Stimulated activated memory B cell treated with anti-CD40 and anti-IgM and Interleukin-4, amounts not matched to agents 10 μg/mL and 1 μg/mL and 100 μg/mL, for 72 hours (primary cell): ENCODE results near the gene JCHAIN.

Experiments used
- ATAC-seq: fragments of 150-1000 bp; cut with Tn5 transposase; 2 replicates; pipeline ENCODE4 v1.10.0; 2021
- H3K27ac Mint-ChIP-seq: one replicate; pipeline ENCODE4 v1.8.0; 2022; ENCODE audit warnings: mild to moderate bottlenecking, mixed read lengths
- H3K27me3 Mint-ChIP-seq: one replicate; pipeline ENCODE4 v1.8.0; 2022; ENCODE audit warnings: mixed read lengths
- H3K36me3 Mint-ChIP-seq: one replicate; pipeline ENCODE4 v1.8.0; 2022; ENCODE audit warnings: mixed read lengths
- H3K4me1 Mint-ChIP-seq: one replicate; pipeline ENCODE4 v1.8.0; 2022; ENCODE audit warnings: mixed read lengths
- H3K4me3 Mint-ChIP-seq: one replicate; pipeline ENCODE4 v1.8.0; 2022; ENCODE audit warnings: mild to moderate bottlenecking, moderate library complexity, mixed read lengths
- H3K9me3 Mint-ChIP-seq: one replicate; pipeline ENCODE4 v1.8.0; 2022; ENCODE audit warnings: mixed read lengths

JCHAIN gene

GRCh38 chr4:70632028-70632427 is 34.3 kb downstream of the JCHAIN start:
- no peak overlapping the region for H3K4me3 Mint-ChIP-seq
- H3K9me3 Mint-ChIP-seq: no peaks in the 10 kb centered on the region
- H3K27ac Mint-ChIP-seq: no peak overlapping the region
- peaks cover 7% of the 10 kb centered on the region for H3K36me3 Mint-ChIP-seq
- H3K27me3 Mint-ChIP-seq: no peaks in the 10 kb centered on the region
- no peak for ATAC-seq
- peaks cover 9% of the 10 kb centered on the region for H3K4me1 Mint-ChIP-seq

GRCh38 chr4:70630162-70630561 is 36.1 kb downstream of the JCHAIN start:
- Mint-ChIP-seq H3K36me3 (peaks cover 7% of the 10 kb centered on the region), H3K4me1 (peaks cover 9% of the 10 kb centered on the region), H3K27me3 (no peaks in the 10 kb centered on the region), H3K27ac (no peak overlapping the region), H3K9me3 (no peaks in the 10 kb centered on the region), H3K4me3 (no peak overlapping the region)
- ATAC-seq: no peak

GRCh38 chr4:70629469-70630090 is 36.7 kb downstream of the JCHAIN start:
- ATAC-seq: no peak
- Mint-ChIP-seq H3K9me3 (no peaks in the 10 kb centered on the region), H3K36me3 (peaks cover 7% of the 10 kb centered on the region), H3K27ac (peak overlapping the region; percentile 47), H3K27me3 (no peaks in the 10 kb centered on the region), H3K4me1 (peaks cover 9% of the 10 kb centered on the region), H3K4me3 (no peak overlapping the region)

DNA sequence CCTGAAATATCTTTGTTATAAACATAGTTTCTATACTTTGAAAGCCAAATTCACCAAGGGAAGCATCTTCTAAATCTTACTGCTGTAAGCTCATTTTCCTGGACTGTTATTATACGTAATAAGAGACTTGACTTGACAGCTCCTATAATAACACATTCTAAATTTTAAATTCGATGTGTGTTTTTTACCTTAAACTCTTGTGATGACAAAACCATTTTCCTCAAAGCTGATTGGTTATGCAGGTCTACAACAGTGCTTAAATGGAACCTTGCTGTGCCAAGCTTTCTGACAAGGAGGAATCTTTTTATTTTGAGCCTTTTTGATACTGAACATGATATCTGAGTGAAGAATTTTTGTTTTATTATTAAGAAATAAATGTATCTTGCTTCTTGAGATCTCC is 37.9 kb downstream of the JCHAIN start, which contains the start of gene ENAM:
ENAM (plus strand) TSS at position 301 of the 400 bp plus-strand sequence. CDS start 757 bp downstream, outside the sequence.
- Mint-ChIP-seq H3K27ac (peak within 1 kb of the TSS; percentile 47), H3K27me3 (no peaks in the 10 kb centered on the region)

DNA sequence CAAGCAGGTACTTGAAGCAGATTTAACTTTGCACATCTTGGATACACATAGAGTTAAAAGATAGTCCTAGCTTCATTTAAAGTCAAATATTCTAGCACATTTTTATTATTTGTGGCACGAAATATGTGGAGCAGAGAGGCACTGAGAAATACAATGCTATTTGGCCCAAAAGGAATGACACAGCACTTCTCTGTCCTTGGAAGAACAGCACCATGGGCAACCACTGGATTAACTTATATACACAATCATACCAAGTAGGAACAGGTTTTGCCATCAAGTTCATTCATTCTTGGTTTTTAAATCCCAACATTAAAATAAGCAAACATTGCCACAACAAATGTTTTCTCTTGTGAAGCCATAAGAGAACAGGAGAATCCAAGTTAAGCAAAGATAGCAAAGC is 38.7 kb downstream of the JCHAIN start:
- Mint-ChIP-seq H3K36me3 (no peaks in the 10 kb centered on the region), H3K4me1 (no peaks in the 10 kb centered on the region), H3K9me3 (no peaks in the 10 kb centered on the region), H3K27me3 (no peaks in the 10 kb centered on the region), H3K27ac (no peak overlapping the region), H3K4me3 (no peak overlapping the region)
- no peak for ATAC-seq

More for the DNA sequence above, 37.9 kb downstream of the JCHAIN start, which contains the start of gene ENAM:
- Mint-ChIP-seq H3K9me3 (no peaks in the 10 kb centered on the region), H3K36me3 (no peaks in the 10 kb centered on the region), H3K4me3 (no peak within 1 kb of the TSS), H3K4me1 (no peaks in the 10 kb centered on the region)
- no peak for ATAC-seq

DNA sequence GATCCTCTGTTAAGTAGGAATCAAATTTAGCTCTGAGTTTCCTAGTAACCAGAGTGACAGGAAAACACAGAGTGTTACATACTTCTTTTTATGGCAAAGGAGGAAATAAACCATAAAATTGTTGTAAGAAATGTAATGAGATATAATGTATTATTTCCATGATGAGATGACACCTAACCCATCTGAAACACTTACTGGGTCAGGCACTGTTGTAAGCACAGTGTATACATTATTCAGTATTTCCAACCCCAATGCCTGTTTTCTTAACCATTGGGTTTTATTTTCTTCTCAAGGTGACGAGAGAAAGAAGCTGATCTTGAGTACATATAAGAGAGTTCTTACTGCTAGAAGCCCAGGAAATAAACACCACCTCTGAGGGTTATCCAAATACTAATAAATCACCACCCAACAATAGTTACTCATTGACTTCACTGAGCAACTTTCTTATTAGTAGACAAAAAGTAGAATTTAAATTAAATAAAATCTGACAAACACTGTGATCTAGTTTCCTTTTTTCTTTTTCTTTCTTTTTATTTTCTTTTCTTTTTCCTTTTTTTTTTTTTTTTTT is 42.0 kb downstream of the JCHAIN start:
- Mint-ChIP-seq H3K27me3 (no peaks in the 10 kb centered on the region), H3K4me3 (no peak overlapping the region), H3K27ac (no peak overlapping the region), H3K4me1 (no peaks in the 10 kb centered on the region), H3K9me3 (no peaks in the 10 kb centered on the region), H3K36me3 (peaks cover under 1% of the 10 kb centered on the region)
- ATAC-seq: no peak

- Mint-ChIP-seq H3K9me3 (peaks cover 3% of the 10 kb centered on the region), H3K27ac (no peak overlapping the region), H3K4me3 (no peak overlapping the region), H3K27me3 (no peaks in the 10 kb centered on the region), H3K4me1 (no peaks in the 10 kb centered on the region), H3K36me3 (peaks cover 11% of the 10 kb centered on the region)
- no peak for ATAC-seq
These were observed 43.0 kb downstream of the JCHAIN start for GRCh38 chr4:70623323-70623722.

DNA sequence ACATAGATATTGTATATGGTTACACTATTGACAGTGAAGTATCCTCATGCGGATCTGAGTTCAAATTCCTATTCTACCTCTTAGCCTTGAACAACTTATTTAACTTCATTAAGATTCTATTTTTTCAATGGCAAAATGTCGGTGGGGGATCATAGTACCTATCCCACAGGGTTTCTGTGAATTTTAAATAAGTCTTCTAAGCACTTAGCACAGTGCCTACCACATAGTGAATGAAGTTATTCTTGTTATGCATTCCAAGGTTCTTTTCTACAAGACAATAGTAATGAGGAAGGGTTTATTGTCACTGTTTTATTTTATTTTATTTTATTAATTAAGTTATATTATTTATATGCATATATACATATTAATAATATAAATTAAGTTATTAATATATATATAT is 46.5 kb downstream of the JCHAIN start:
- Mint-ChIP-seq H3K4me3 (no peak overlapping the region), H3K4me1 (peaks cover 19% of the 10 kb centered on the region), H3K36me3 (peaks cover 14% of the 10 kb centered on the region), H3K27ac (no peak overlapping the region), H3K27me3 (no peaks in the 10 kb centered on the region), H3K9me3 (peaks cover 3% of the 10 kb centered on the region)
- ATAC-seq: no peak

- peaks cover 3% of the 10 kb centered on the region for H3K9me3 Mint-ChIP-seq
- no peak for ATAC-seq
- H3K4me1 Mint-ChIP-seq: peaks cover 21% of the 10 kb centered on the region
- peaks cover 14% of the 10 kb centered on the region for H3K36me3 Mint-ChIP-seq
- no peaks in the 10 kb centered on the region for H3K27me3 Mint-ChIP-seq
- H3K27ac Mint-ChIP-seq: no peak overlapping the region
- H3K4me3 Mint-ChIP-seq: no peak overlapping the region
These were observed 47.0 kb downstream of the JCHAIN start for GRCh38 chr4:70619288-70619687.

DNA sequence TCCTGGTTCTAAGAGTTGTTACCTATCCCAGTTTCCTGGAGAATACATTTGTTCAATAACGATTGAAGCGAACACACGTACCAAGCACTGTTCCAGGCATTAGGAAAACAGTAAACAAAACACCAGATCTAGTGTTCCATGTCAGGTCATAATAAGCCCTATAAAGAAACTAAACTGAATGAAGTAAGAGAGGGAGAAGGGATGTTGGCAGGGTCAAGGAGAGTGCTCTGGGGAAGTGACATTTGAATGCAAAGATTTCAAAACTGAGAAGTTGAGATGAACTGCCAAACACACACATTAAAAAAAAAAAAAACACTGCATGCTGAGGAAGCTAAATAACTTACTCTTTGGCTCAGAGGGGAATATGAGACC is 52.1 kb downstream of the JCHAIN start:
- Mint-ChIP-seq H3K27me3 (no peaks in the 10 kb centered on the region), H3K4me1 (peaks cover 33% of the 10 kb centered on the region), H3K4me3 (peak overlapping the region; percentile 68), H3K36me3 (peaks cover 11% of the 10 kb centered on the region), H3K27ac (peak overlapping the region; percentile 74), H3K9me3 (peaks cover 3% of the 10 kb centered on the region)
- ATAC-seq: no peak

- ATAC-seq: peak; percentile 77
- Mint-ChIP-seq H3K9me3 (no peaks in the 10 kb centered on the region), H3K36me3 (peaks cover 5% of the 10 kb centered on the region), H3K4me3 (peak overlapping the region; percentile 68), H3K27me3 (no peaks in the 10 kb centered on the region), H3K27ac (peak overlapping the region; percentile 74), H3K4me1 (peaks cover 33% of the 10 kb centered on the region)
These were observed 52.8 kb downstream of the JCHAIN start for GRCh38 chr4:70613306-70614183.

DNA sequence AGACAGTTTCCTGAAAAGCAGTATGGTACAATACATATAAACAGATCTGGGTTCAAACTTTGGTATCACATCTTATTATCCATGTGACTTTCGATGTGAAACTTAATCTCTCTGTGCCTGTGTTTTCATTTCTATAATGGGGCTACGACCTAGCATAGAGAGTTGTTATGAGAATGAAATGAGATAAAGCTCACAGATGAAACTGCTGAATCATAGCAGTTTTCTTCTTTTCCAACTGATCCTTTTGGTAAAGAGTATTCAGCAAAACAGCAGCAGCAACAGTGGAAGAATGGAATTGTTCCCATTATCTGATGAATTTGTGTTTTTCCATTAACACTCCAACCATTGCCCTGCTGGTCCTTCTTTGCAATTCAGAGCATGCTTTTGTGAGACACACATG is 58.0 kb downstream of the JCHAIN start:
- Mint-ChIP-seq H3K27me3 (no peaks in the 10 kb centered on the region), H3K36me3 (no peaks in the 10 kb centered on the region), H3K9me3 (no peaks in the 10 kb centered on the region), H3K27ac (no peak overlapping the region), H3K4me3 (no peak overlapping the region), H3K4me1 (peaks cover 3% of the 10 kb centered on the region)
- no peak for ATAC-seq

DNA sequence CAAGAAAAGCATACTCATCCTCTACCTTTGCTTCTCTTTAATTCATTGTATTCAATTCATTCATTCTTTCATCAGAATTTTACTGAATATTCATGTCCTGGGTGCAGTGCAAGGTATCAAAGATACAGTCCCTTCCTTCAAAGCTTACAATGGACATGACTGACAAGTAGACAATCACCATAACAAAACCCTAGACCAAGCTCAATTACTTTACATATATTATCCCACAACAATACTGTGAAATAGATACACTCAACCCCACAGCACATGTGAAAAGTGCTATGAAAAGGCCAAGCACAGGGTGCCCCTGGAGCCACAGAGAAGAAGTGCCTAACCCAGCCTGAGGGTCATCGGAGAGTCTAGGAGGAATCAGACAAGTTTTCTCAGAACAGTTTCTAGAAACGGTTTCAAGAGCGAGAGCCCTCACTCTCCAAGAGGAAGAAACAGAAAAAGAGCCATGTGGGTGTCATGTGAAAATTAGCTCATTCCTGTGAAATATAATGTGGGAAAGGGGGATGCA is 58.9 kb downstream of the JCHAIN start:
- Mint-ChIP-seq H3K9me3 (no peaks in the 10 kb centered on the region), H3K36me3 (no peaks in the 10 kb centered on the region), H3K4me3 (no peak overlapping the region), H3K27ac (no peak overlapping the region), H3K4me1 (no peaks in the 10 kb centered on the region), H3K27me3 (no peaks in the 10 kb centered on the region)
- ATAC-seq: no peak

GRCh38 chr4:70606459-70606858 is 59.8 kb downstream of the JCHAIN start:
- Mint-ChIP-seq H3K27ac (no peak overlapping the region), H3K27me3 (no peaks in the 10 kb centered on the region), H3K36me3 (no peaks in the 10 kb centered on the region), H3K4me1 (peaks cover 1% of the 10 kb centered on the region), H3K9me3 (no peaks in the 10 kb centered on the region), H3K4me3 (no peak overlapping the region)
- no peak for ATAC-seq
